ENCODE data around the gene HHIPL1. TPM values are rescaled to one million over a fixed set of nuclear protein-coding genes. Genes with fewer than 3 reads are reported as not detected.

HHIPL1 gene
- polyA plus RNA-seq, 5 donors, result 1.9 to 3.3 (median 2.1) TPM

- no peak for DNase-seq
These were observed 83.4 kb downstream of the HHIPL1 start for GRCh38 chr14:99728231-99728920.

- no peak for DNase-seq
These were observed 84.1 kb downstream of the HHIPL1 start for GRCh38 chr14:99728981-99729451.

Other genes starting within 250 kb of the HHIPL1 start
- 10 to 100 TPM; 39.0 to 43.4 (median 40.7) TPM for gene SETD3, start 164.3 kb upstream of the HHIPL1 start, polyA plus RNA-seq (ENCODE audit: insufficient read depth in 1 of 5, insufficient read length in 5 of 5, low replicate concordance in 1 of 5)
- 10 to 100 TPM; 38.0 to 48.6 (median 43.6) TPM for gene CCNK, start 163.7 kb upstream of the HHIPL1 start, polyA plus RNA-seq (ENCODE audit: insufficient read depth in 1 of 5, insufficient read length in 5 of 5, low replicate concordance in 1 of 5)
- gene CCDC85C, start 40.9 kb upstream of the HHIPL1 start, polyA plus RNA-seq (ENCODE audit: insufficient read depth in 1 of 5, insufficient read length in 5 of 5, low replicate concordance in 1 of 5), result 10 to 100 TPM in 3 of 5 donors, 1 to 10 TPM in 2; 6.4 to 17.5 (median 11.1) TPM
- gene CYP46A1, start 39.2 kb downstream of the HHIPL1 start, polyA plus RNA-seq (ENCODE audit: insufficient read depth in 1 of 5, insufficient read length in 5 of 5, low replicate concordance in 1 of 5), result 1 to 10 TPM; 3.9 to 6.3 (median 6.1) TPM
- gene EML1, start 148.3 kb downstream of the HHIPL1 start, polyA plus RNA-seq (ENCODE audit: insufficient read depth in 1 of 5, insufficient read length in 5 of 5, low replicate concordance in 1 of 5), result 10 to 100 TPM; 32.8 to 46.8 (median 39.7) TPM